Activated naive CD8-positive, alpha-beta T cell treated with anti-CD3 and anti-CD28 coated beads for 36 hours (primary cell): ENCODE measurements around the gene USP48. TPM values are rescaled to one million over a fixed set of nuclear protein-coding genes. Genes with fewer than 3 reads are reported as not detected.
"Not testable (repeated sequence)": the region's sequence is repeated elsewhere in the genome, so short reads cannot be mapped to it uniquely, and the experiment has no call there.

Experiments used
- DNase-seq: peaks from one replicate; pipeline ENCODE4 v3.0.0; 2021
- H3K27ac Mint-ChIP-seq: one replicate; pipeline ENCODE4 v1.8.0; 2022; ENCODE audit warnings: mild to moderate bottlenecking, moderate library complexity, mixed read lengths
- H3K27me3 Mint-ChIP-seq: one replicate; pipeline ENCODE4 v1.8.0; 2022; ENCODE audit warnings: mild to moderate bottlenecking, mixed read lengths
- H3K36me3 Mint-ChIP-seq: one replicate; pipeline ENCODE4 v1.8.0; 2021; ENCODE audit warnings: mild to moderate bottlenecking, mixed read lengths
- H3K4me1 Mint-ChIP-seq: one replicate; pipeline ENCODE4 v1.8.0; 2021; ENCODE audit warnings: mixed read lengths
- H3K4me3 Mint-ChIP-seq: one replicate; pipeline ENCODE4 v1.8.0; 2022; ENCODE audit warnings: mild to moderate bottlenecking, moderate library complexity, mixed read lengths
- H3K9me3 Mint-ChIP-seq: one replicate; pipeline ENCODE4 v1.8.0; 2022; ENCODE audit warnings: mixed read lengths
- total RNA-seq, 2 experiments: library from RNA; stranded (reverse); gene quantifications; one replicate each; pipeline ENCODE4 v1.2.3, GENCODE V29; 2021

The USP48 gene
- total RNA-seq, 2 experiments from 2014 or later, result 45.8 to 50.5 TPM

DNA sequence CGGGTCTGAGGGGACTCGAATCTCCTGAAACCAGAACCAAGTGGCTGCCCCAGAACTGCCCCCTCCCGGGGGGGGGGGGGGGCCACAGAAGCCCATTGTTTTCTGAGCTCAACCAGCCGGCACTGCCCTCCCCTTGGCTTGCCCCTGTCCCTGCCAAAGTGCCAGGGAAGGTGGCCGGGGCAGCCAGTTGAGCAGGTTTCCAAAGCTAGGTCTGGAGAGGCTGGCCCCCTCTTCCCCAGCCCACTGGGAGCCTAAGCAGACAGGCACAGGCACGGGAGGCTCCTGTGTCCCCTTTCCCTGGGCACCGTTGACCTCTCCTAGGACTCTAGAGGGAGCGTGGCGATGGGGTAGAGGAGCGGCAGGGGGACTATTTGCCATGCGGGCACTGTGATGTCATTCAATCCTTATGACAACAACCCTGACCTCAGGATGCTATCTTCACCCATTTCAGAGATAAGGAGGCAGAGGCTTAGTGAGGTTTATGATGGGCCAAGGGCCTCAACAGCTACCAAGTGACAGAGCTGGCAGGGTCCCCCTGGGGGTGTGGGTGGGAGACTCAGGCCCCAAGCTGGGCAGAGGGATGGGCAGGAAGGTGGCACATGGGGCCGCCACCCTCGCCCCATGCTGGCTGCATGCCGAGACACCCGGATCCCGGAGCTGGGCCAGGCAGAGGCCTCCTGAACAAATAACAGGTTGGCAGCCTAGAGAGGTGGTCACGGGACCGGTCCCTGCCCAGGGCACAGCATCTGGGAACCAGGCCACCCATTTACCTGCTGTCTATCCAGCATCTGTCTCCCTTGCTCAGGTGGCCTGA is 148.8 kb downstream of the USP48 start:
- no peak for DNase-seq
- H3K36me3 Mint-ChIP-seq, result no peaks in the 10 kb centered on the region
- no peak overlapping the region for H3K27ac Mint-ChIP-seq
- peaks cover 9% of the 10 kb centered on the region for H3K4me1 Mint-ChIP-seq
- H3K27me3 Mint-ChIP-seq, result peaks cover 17% of the 10 kb centered on the region
- H3K9me3 Mint-ChIP-seq, result no peaks in the 10 kb centered on the region
- no peak overlapping the region for H3K4me3 Mint-ChIP-seq

DNA sequence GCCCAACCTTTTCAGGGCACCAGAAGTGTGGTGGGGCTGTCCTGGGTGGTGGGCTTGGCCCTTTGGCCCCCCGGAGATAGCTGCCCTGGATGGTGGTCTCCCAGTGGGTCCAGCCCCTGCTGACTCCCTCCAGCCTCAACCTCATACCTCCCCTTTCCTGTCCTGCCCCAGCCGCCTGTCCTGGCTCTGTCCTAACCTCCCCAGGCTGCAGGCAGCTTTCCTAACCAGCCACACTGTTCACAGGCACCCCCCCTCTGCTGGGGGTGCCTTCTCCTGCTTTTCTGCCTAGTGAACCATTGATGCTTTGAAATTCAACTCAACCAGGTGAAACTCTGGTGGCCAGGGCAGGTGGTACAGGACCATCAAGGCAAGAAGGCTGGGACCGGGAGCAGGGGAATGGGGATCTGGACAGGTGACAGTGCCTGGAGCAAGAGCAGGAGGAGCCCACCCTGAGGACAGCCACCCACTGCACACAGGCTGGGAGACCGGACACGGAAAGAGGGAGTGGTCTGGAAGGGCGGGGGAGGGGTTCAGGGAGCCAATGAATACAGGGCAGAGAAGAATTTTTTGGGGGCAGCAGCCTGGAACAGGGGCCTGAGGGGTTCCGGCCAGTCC is 149.7 kb downstream of the USP48 start:
- Mint-ChIP-seq H3K4me1 (peaks cover 2% of the 10 kb centered on the region), H3K27ac (no peak overlapping the region), H3K9me3 (no peaks in the 10 kb centered on the region), H3K36me3 (no peaks in the 10 kb centered on the region), H3K4me3 (no peak overlapping the region), H3K27me3 (peaks cover 17% of the 10 kb centered on the region)
- no peak for DNase-seq

DNA sequence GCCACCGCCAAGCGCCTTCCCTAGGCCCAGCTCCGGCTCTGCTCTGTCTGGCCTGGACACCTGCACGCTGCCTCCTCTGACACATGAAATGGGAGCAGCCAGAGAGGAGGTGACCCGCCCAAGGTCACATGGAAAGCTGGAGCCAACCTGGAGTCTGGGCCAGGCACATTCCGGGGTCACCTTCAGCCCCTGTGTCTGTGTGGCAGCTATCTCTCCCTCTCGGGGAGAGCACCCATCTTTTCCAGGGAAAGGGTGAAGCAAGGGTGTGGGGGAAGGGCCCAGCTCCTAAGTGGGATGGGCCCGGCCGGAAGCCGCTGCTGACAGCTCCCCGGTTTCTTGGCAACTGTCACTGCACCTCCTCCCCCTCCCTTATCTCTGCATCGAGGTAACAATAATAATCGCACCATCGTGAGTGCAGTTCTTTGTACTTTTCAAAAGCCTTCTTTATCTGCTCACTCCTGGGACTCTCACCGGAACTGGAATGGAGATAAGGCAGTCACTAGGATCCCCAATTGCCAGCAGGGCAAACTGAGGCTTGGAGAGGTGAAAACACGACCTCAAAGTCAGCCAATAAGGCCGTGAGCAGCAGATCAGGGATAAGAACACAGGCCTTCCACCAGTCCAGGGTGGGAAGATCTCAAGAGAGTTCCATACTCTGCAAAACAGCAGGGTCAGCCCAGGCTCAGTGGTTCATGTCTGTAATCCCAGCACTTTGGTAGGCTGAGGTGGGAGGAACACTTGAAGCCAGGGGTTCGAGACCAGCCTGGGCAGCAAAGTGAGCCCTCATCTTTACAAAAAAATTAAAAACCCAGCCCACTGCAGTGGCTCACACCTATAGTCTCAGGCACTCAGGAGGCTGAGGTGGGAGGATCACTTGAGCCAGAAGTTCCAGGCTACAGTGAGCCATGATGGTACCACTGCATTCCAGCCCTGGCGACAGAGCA is 150.7 kb downstream of the USP48 start:
- Mint-ChIP-seq H3K4me1 (no peaks in the 10 kb centered on the region), H3K27ac (no peak overlapping the region), H3K36me3 (no peaks in the 10 kb centered on the region), H3K4me3 (no peak overlapping the region), H3K9me3 (no peaks in the 10 kb centered on the region), H3K27me3 (peaks cover 17% of the 10 kb centered on the region)
- no peak for DNase-seq

DNA sequence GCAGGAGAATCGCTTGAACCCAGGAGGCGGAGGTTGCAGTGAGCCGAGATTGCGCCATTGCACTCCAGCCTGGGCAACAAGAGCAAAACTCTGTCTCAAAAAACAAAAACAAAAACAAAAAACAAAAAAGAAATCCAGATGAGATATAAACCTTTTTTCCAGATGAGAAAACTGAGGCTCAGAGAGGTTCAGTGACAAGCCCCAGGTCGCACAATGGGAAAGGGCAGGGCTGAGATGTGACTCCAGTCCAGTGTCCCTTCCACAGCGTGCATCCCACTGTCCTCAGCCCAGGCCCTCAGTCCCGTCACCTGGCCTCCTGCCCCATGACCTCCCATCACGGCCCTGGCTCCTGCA is 151.4 kb downstream of the USP48 start:
- not testable (repeated sequence) for H3K9me3 Mint-ChIP-seq, DNase-seq, H3K4me1 Mint-ChIP-seq, H3K27ac Mint-ChIP-seq, H3K36me3 Mint-ChIP-seq, H3K4me3 Mint-ChIP-seq
- peaks cover 17% of the 10 kb centered on the region for H3K27me3 Mint-ChIP-seq

DNA sequence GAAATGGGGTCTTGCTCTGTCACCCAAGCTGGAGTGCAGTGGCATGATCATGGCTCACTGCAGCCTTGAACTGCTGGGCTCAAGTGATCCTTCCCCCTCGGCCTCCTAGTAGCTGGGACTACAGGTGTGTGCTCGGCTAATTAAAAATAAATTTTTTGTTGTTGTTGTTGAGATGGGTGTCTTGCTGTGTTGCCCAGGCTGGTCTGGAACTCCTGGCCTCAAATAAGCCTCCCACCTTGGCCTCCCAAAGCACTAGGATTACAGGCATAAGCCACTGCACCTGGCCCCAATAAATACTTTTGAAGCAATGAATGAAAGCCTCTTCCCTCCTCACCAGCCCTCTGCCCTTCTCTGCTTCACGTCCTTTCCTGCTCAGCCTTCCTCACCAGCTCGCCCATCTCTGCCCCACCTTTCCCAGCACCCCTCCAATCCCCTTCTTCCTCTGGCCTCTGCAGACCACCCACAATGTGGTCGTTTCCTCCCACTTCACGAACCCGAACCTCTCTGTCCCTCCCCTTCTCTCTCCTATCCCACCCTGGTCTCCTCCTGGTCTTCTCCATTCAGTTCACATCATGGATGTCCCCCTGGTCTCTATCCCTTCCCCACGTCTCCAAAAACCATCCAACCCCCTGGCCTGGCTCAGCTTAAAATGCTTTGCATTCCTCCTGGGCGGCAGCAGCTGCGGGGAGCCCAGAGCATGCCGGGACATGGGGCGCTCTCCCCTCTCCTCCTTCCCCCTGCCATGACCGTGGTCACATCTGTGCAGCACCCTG is 152.2 kb downstream of the USP48 start:
- Mint-ChIP-seq H3K4me3 (no peak overlapping the region), H3K27me3 (peaks cover 17% of the 10 kb centered on the region), H3K4me1 (no peaks in the 10 kb centered on the region), H3K36me3 (no peaks in the 10 kb centered on the region), H3K27ac (no peak overlapping the region), H3K9me3 (no peaks in the 10 kb centered on the region)
- DNase-seq, result no peak

DNA sequence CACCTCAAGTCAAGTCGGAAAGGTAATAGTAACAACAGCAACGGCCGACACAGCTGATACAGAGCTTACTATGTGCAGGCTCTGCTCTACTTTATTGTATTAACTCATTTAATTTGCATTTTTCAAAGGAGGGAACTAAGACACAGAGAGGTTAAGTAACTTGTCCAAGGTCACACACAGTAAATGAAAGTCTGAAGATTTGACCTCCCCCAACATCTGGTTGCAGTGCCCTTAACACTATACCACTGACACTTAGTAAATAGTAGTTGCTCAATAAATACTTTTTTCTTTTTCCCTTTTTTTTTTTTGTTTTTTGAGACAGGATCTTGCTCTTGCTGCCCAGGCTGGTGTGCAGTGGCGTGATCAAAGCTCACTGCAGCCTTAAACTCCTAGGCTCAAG is 153.0 kb downstream of the USP48 start:
- no peak overlapping the region for H3K27ac Mint-ChIP-seq
- no peaks in the 10 kb centered on the region for H3K4me1 Mint-ChIP-seq
- DNase-seq, result no peak
- H3K36me3 Mint-ChIP-seq, result no peaks in the 10 kb centered on the region
- peaks cover 17% of the 10 kb centered on the region for H3K27me3 Mint-ChIP-seq
- H3K9me3 Mint-ChIP-seq, result no peaks in the 10 kb centered on the region
- no peak overlapping the region for H3K4me3 Mint-ChIP-seq

DNA sequence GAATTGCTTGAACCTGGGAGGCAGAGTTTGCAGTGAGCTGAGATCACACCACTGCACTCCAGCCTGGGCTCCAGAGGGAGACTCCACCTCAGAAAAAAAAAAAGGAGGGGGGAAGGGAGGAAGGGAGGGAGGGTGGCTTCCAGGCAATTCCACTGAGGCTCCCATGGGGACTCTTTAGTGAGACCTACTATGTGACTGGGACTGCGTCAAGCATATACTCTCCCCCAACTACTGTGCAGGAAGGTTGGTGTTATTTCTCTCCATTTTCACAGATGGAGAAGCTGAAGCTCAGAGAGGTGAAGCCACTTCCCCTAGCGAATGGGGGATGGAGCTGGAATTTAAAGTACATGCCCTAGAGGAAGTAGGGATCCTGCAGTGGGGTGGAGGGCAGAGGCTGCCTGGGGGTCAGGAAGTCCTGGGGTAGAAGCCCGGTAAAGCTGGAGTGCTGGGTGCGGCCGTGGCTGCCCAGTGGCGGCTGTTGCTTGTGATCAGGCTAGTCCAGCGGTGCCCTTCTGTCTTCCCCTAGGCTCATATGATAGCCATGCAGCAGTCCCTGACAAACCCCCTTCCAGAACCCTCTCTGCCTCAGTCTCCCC is 154.1 kb downstream of the USP48 start:
- no peaks in the 10 kb centered on the region for H3K4me1 Mint-ChIP-seq
- H3K36me3 Mint-ChIP-seq, result no peaks in the 10 kb centered on the region
- no peaks in the 10 kb centered on the region for H3K9me3 Mint-ChIP-seq
- no peak overlapping the region for H3K27ac Mint-ChIP-seq
- H3K4me3 Mint-ChIP-seq, result no peak overlapping the region
- DNase-seq, result no peak
- H3K27me3 Mint-ChIP-seq, result peaks cover 20% of the 10 kb centered on the region

Other genes starting within 250 kb of the USP48 start
- 1 to 10 TPM in 1 of 2 experiments, under 1 TPM in 1; 0.66 to 1.3 TPM for gene RAP1GAP, start 113.8 kb downstream of the USP48 start, total RNA-seq
- under 1 TPM; 0.19 to 0.22 TPM for gene LDLRAD2, start 29.1 kb upstream of the USP48 start, total RNA-seq
- 10 to 100 TPM; 11.0 to 11.6 TPM for gene HSPG2, start 154.2 kb upstream of the USP48 start, total RNA-seq
- gene CELA3B, start 193.9 kb upstream of the USP48 start, total RNA-seq, result not detected
- not detected for gene CELA3A, start 218.5 kb upstream of the USP48 start, total RNA-seq